GM12878 (cell line): Measurements from ENCODE around the gene MORC4. TPM values are rescaled to one million over a fixed set of nuclear protein-coding genes. Genes with fewer than 3 reads are reported as not detected.

Experiments
- ATAC-seq: fragments of 200-7000 bp; cut with Tn5 transposase; 3 replicates; pipeline ENCODE4 v1.9.1; 2020; ENCODE audit warnings: mild to moderate bottlenecking, moderate library complexity
- BruUV-seq: library from RNA; stranded (reverse); fragments of 400-500 nt; replicated peaks from 2 replicates; lab custom pipeline; 2021; lab: Mats Ljungman, UMichigan
- CTCF ChIA-PET: fragments of 300-600 bp; sonication (Branson Sonifier 250); formaldehyde crosslinking; extraction: SDS; loops from one replicate; lab custom pipeline; 2021; ENCODE audit warnings: inconsistent platforms; lab: Yijun Ruan, JAX
- POLR2A ChIA-PET: fragments of 350-600 bp; formaldehyde crosslinking; extraction: SDS; loops from one replicate; lab custom pipeline; 2021; ENCODE audit warnings: inconsistent platforms; lab: Charles Lee
- RAD21 ChIA-PET: fragments of 300-600 bp; sonication (Branson Sonifier 250); formaldehyde crosslinking; loops from one replicate; lab custom pipeline; 2023; ENCODE audit warnings: antibody characterized with exemption; ENCODE audit not compliant: unreplicated experiment; lab: Charles Lee
- SMC1A ChIA-PET: fragments of 300-600 bp; sonication (Branson Sonifier 250); formaldehyde crosslinking; loops from one replicate; lab custom pipeline; 2023; ENCODE audit not compliant: unreplicated experiment, uncharacterized antibody; lab: Charles Lee
- DNase-seq: peaks from one replicate; pipeline ENCODE4 v3.0.0-alpha.2; 2011; ENCODE audit warnings: low read depth, low spot score
- FAIRE-seq: peaks from 3 replicates; lab custom pipeline; 2011; peaks lifted over from hg19 to GRCh38; lab: Jason Lieb, UNC
- H2AFZ ChIP-seq: 2 replicates; pipeline ENCODE4 v1.6.0; 2011; ENCODE audit warnings: low read depth, low read length, control low read depth; ENCODE audit not compliant: control insufficient read depth
- H3K27ac ChIP-seq: 2 replicates; pipeline ENCODE4 v1.5.1; 2011; ENCODE audit warnings: control low read depth; ENCODE audit not compliant: control insufficient read depth, insufficient read depth
- H3K27me3 ChIP-seq, 2 experiments: replicated peaks in 1 of 2; 2 replicates each; pipeline versions ENCODE4 v1.6.0 to v1.6.1; 2011; ENCODE audit warnings: low read length in 1 of 2; ENCODE audit not compliant: control insufficient read depth in 2 of 2, insufficient read depth in 2 of 2
- H3K36me3 ChIP-seq, 2 experiments: 2 replicates each; pipeline ENCODE4 v1.5.1; 2011; ENCODE audit warnings: low read length in 1 of 2; ENCODE audit not compliant: control insufficient read depth in 2 of 2, insufficient read depth in 2 of 2
- H3K4me1 ChIP-seq: 2 replicates; pipeline ENCODE4 v1.6.1; 2011; ENCODE audit warnings: mild to moderate bottlenecking, low read length, moderate library complexity, mixed read lengths; ENCODE audit not compliant: control insufficient read depth, insufficient read depth
- H3K4me2 ChIP-seq: 2 replicates; pipeline ENCODE4 v1.6.0; 2011; ENCODE audit warnings: control low read depth; ENCODE audit not compliant: control insufficient read depth, insufficient read depth
- H3K4me3 ChIP-seq: fragments of 200-600 bp; sonication (generic); 2 replicates; pipeline ENCODE4 v1.5.1; 2016
- H3K79me2 ChIP-seq: 2 replicates; pipeline ENCODE4 v1.6.0; 2011; ENCODE audit warnings: low read length; ENCODE audit not compliant: control insufficient read depth, insufficient read depth
- H3K9ac ChIP-seq: 2 replicates; pipeline ENCODE4 v1.8.0; 2011; ENCODE audit warnings: low read length, control low read depth, mixed read lengths; ENCODE audit not compliant: control insufficient read depth, insufficient read depth
- H3K9me3 ChIP-seq: replicated peaks from 3 replicates; pipeline ENCODE4 v1.5.1; 2011; ENCODE audit warnings: mild to moderate bottlenecking, low read length; ENCODE audit not compliant: control insufficient read depth, insufficient read depth
- H4K20me1 ChIP-seq: 2 replicates; pipeline ENCODE4 v1.6.0; 2011; ENCODE audit not compliant: control insufficient read depth, insufficient read depth
- CEBPB ChIP-seq, 2 experiments: fragments of 150-350 bp in 1 of 2; IDR thresholded peaks; 2 replicates each; pipeline ENCODE4 v1.6.1; 2012 to 2014; ENCODE audit warnings: low read depth in 2 of 2, low read length in 2 of 2, borderline replicate concordance in 1 of 2, inconsistent platforms in 1 of 2
- FOS ChIP-seq: IDR thresholded peaks from 3 replicates; pipeline ENCODE4 v1.6.1; 2011; ENCODE audit warnings: borderline replicate concordance; ENCODE audit not compliant: insufficient read length; ENCODE audit errors: extremely low read depth
- MTA2 ChIP-seq: fragments of 450-650 bp; IDR thresholded peaks from 2 replicates; pipeline ENCODE4 v1.6.1; 2016; ENCODE audit warnings: low read depth, mild to moderate bottlenecking, moderate library complexity
- TCF12 ChIP-seq: IDR thresholded peaks from 2 replicates; pipeline ENCODE4 v1.6.1; 2011; ENCODE audit warnings: low read depth, mild to moderate bottlenecking, low read length
- TCF7 ChIP-seq: IDR thresholded peaks from 2 replicates; pipeline ENCODE4 v1.6.1; 2014; ENCODE audit warnings: antibody characterized with exemption, borderline replicate concordance
- ZNF24 ChIP-seq: fragments of 450-650 bp; IDR thresholded peaks from 2 replicates; pipeline ENCODE4 v1.6.1; 2017; ENCODE audit warnings: antibody characterized with exemption, mild to moderate bottlenecking
- WGBS: methylation state at CpG from one replicate; pipeline ENCODE4 v1.1.6; 2016; ENCODE audit warnings: low lambda C conversion rate; ENCODE audit not compliant: insufficient replicate concordance, insufficient coverage; ENCODE audit errors: missing lambda C conversion rate; 5-methylcytosine and 5-hydroxymethylcytosine counted together
- in situ Hi-C: fragments of 300-500 bp; cut with MboI; formaldehyde crosslinking; loops from 9 replicates; pipeline ENCODE4 v1.14.3; 2018; ENCODE audit warnings: mixed read lengths
- intact Hi-C: fragments of 100-400 bp; cut with micrococcal nuclease; formaldehyde crosslinking; loops from one replicate; pipeline ENCODE4 v1.14.2; 2022; ENCODE audit not compliant: unreplicated experiment
- polyA plus RNA-seq, 11 experiments: library from polyadenylated mRNA; depleted of rRNA in 4 of 11; unstranded in 6 of 11; stranded (reverse) in 5 of 11; fragments of >200 nt; fragmentation: Nextera tagmentation in 4 of 11; fragmentation: Illumina TruSeq in 1 of 11; extraction: Ambion mirVana in 4 of 11; extraction: Trizol in 1 of 11; gene quantifications; 1 replicate in 1 of 11; 2 replicates in 10 of 11; pipeline versions ENCODE4 v1.2.1 to v1.2.3, GENCODE V29; 2011 to 2016; ENCODE audit warnings: inconsistent platforms in 2 of 11, missing spikeins in 2 of 11, low read depth in 1 of 11
- total RNA-seq, 4 experiments: library from RNA; depleted of rRNA in 3 of 4; stranded (reverse); fragments of >200 nt in 3 of 4; fragmentation: Illumina TruSeq in 1 of 4; extraction: Trizol in 1 of 4; gene quantifications; 2 replicates each; pipeline versions ENCODE4 v1.2.1 to v1.2.3, GENCODE V29; 2013 to 2021
- TF ChIP-seq, protein P1 (sequence below): fragments of 450-650 bp; formaldehyde crosslinking; IDR thresholded peaks from 2 replicates; pipeline ENCODE4 v1.4.0; 2020; ENCODE audit warnings: mild to moderate bottlenecking, moderate library complexity
- TF ChIP-seq, protein P2 (sequence below): IDR thresholded peaks from 2 replicates; pipeline ENCODE4 v1.6.1; 2011; ENCODE audit warnings: borderline replicate concordance, low read depth, mild to moderate bottlenecking, moderate library complexity, low read length; ENCODE audit not compliant: insufficient read depth, poor library complexity, severe bottlenecking
- TF ChIP-seq, protein P3 (sequence below): IDR thresholded peaks from 2 replicates; pipeline ENCODE4 v1.6.1; 2012; ENCODE audit warnings: low read depth, low read length, improper control_type of control experiment

Gene MORC4
- total and polyA plus RNA-seq, 10 of the 15 experiments (the other 5 are each of a cell fraction or from before 2014, with no cell fraction given): 0.03 to 0.65 (median 0.26) TPM

DNA sequence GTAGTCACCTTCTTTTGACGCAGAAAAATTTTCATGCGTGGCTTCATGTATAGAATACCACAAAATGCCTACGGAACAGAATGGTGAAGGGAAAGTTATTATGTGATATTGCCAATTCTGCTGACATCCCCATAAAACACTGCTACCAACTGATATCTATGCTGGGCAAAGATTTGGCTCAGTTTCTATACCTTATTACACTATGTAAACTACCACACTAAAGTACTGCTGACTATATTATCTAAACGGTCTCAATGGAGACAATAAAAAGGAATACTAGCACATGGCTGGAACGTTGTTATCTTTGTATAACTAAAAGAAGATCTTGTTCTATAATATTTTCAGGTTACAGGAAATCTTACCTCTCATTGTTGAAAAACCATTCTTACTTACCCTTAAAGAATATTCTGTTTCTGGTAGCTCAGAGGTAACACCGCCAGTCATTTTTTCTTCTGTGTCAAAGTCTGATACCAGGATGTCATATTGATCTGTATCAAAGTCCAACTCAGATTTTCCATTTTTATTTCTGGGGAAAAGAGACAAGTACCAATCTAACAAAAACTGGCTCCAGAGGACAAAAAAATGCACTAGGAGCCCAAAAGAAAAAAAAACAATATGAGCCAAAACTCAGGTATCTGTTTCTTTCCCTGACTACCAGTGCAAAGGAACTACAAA, 18.9 kb downstream of the MORC4 start:
- SMC1A ChIA-PET: interaction anchor here (1.3 kb wide), 1 partner anchor 8 kb away, joined by 3 read pairs; no protein-coding TSS in a partner anchor
- RAD21 ChIA-PET: no interaction called here
- H3K9ac ChIP-seq: no peak overlapping the region
- POLR2A ChIA-PET: no interaction called here
- H3K27ac ChIP-seq: no peak overlapping the region
- no peaks in the 10 kb centered on the region for H3K79me2 ChIP-seq
- FAIRE-seq (no peak), ATAC-seq (no peak), DNase-seq (no peak)
- 57% methylated on average over 6 of the region's 6 CpGs for WGBS
- intact Hi-C loops (no loop called here), in situ Hi-C loops (no loop called here)
- H4K20me1 ChIP-seq: no peaks in the 10 kb centered on the region
- H3K4me1 ChIP-seq: no peaks in the 10 kb centered on the region
- H3K4me2 ChIP-seq: no peak overlapping the region
- no peak overlapping the region for H3K4me3 ChIP-seq
- BruUV-seq: no TSS peak
- no peak for TF ChIP-seq ZNF24
- no peak for TF ChIP-seq MTA2
- TF ChIP-seq, protein P1, sequence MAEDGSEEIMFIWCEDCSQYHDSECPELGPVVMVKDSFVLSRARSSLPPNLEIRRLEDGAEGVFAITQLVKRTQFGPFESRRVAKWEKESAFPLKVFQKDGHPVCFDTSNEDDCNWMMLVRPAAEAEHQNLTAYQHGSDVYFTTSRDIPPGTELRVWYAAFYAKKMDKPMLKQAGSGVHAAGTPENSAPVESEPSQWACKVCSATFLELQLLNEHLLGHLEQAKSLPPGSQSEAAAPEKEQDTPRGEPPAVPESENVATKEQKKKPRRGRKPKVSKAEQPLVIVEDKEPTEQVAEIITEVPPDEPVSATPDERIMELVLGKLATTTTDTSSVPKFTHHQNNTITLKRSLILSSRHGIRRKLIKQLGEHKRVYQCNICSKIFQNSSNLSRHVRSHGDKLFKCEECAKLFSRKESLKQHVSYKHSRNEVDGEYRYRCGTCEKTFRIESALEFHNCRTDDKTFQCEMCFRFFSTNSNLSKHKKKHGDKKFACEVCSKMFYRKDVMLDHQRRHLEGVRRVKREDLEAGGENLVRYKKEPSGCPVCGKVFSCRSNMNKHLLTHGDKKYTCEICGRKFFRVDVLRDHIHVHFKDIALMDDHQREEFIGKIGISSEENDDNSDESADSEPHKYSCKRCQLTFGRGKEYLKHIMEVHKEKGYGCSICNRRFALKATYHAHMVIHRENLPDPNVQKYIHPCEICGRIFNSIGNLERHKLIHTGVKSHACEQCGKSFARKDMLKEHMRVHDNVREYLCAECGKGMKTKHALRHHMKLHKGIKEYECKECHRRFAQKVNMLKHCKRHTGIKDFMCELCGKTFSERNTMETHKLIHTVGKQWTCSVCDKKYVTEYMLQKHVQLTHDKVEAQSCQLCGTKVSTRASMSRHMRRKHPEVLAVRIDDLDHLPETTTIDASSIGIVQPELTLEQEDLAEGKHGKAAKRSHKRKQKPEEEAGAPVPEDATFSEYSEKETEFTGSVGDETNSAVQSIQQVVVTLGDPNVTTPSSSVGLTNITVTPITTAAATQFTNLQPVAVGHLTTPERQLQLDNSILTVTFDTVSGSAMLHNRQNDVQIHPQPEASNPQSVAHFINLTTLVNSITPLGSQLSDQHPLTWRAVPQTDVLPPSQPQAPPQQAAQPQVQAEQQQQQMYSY (CRISPR knock-in tag): no peak
- no peak for TF ChIP-seq TCF7
- TF ChIP-seq, protein P2, sequence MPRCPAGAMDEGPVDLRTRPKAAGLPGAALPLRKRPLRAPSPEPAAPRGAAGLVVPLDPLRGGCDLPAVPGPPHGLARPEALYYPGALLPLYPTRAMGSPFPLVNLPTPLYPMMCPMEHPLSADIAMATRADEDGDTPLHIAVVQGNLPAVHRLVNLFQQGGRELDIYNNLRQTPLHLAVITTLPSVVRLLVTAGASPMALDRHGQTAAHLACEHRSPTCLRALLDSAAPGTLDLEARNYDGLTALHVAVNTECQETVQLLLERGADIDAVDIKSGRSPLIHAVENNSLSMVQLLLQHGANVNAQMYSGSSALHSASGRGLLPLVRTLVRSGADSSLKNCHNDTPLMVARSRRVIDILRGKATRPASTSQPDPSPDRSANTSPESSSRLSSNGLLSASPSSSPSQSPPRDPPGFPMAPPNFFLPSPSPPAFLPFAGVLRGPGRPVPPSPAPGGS: no peak
- TF ChIP-seq, protein P3, sequence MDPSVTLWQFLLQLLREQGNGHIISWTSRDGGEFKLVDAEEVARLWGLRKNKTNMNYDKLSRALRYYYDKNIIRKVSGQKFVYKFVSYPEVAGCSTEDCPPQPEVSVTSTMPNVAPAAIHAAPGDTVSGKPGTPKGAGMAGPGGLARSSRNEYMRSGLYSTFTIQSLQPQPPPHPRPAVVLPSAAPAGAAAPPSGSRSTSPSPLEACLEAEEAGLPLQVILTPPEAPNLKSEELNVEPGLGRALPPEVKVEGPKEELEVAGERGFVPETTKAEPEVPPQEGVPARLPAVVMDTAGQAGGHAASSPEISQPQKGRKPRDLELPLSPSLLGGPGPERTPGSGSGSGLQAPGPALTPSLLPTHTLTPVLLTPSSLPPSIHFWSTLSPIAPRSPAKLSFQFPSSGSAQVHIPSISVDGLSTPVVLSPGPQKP: no peak
- no peak for TF ChIP-seq FOS
- no peak for TF ChIP-seq TCF12
- TF ChIP-seq CEBPB (IDR thresholded peaks at IDR 0.05; ENCODE audit: borderline replicate concordance in 1 of 2, low read depth in 2 of 2, low read length in 2 of 2): no peak
- no peaks in the 10 kb centered on the region for H3K9me3 ChIP-seq
- no peak overlapping the region for H2AFZ ChIP-seq
- CTCF ChIA-PET: interaction anchor here (1.0 kb wide), 1 partner anchor 118 kb away, joined by 3 read pairs; no protein-coding TSS in a partner anchor
- H3K36me3 ChIP-seq: no peaks in the 10 kb centered on the region
- H3K27me3 ChIP-seq: no peaks in the 10 kb centered on the region
